Inferior parietal cortex (tissue), 1 donor: ENCODE results near the gene CALML6.

ENCODE experiments used
- DNase-seq: peaks from one replicate; pipeline ENCODE4 v3.0.0-alpha.2; 2016; ENCODE audit errors: extremely low spot score

Gene CALML6

GRCh38 chr1:1942753-1943656 lies 27.9 kb downstream of the CALML6 start:
- no peak for DNase-seq

- DNase-seq = peak; percentile 35
These were observed 28.9 kb downstream of the CALML6 start for GRCh38 chr1:1943834-1944570.

- DNase-seq = no peak
These were observed 30.8 kb downstream of the CALML6 start for GRCh38 chr1:1945782-1946393.

- DNase-seq = no peak
These were observed 31.5 kb downstream of the CALML6 start for GRCh38 chr1:1946540-1946939.

GRCh38 chr1:1947493-1947892 lies 32.4 kb downstream of the CALML6 start:
- DNase-seq = no peak

- no peak for DNase-seq
These were observed 33.7 kb downstream of the CALML6 start for GRCh38 chr1:1948783-1949182.

- no peak for DNase-seq
These were observed 35.9 kb downstream of the CALML6 start for GRCh38 chr1:1950940-1951339.

GRCh38 chr1:1954015-1954414 lies 39.0 kb downstream of the CALML6 start:
- DNase-seq = no peak

- no peak for DNase-seq
These were observed 39.9 kb downstream of the CALML6 start for GRCh38 chr1:1954831-1955441.

GRCh38 chr1:1955621-1956094 lies 40.6 kb downstream of the CALML6 start:
- no peak for DNase-seq

- no peak for DNase-seq
These were observed 41.0 kb downstream of the CALML6 start for GRCh38 chr1:1956101-1956500.

- no peak for DNase-seq
These were observed 41.8 kb downstream of the CALML6 start for GRCh38 chr1:1956586-1957532.

GRCh38 chr1:1957533-1957961 lies 42.5 kb downstream of the CALML6 start:
- no peak for DNase-seq

- DNase-seq = no peak
These were observed 43.0 kb downstream of the CALML6 start for GRCh38 chr1:1958071-1958541.

- DNase-seq = no peak
These were observed 44.4 kb downstream of the CALML6 start for GRCh38 chr1:1959459-1959839.

- peak; percentile 71 for DNase-seq
These were observed 44.9 kb downstream of the CALML6 start for GRCh38 chr1:1959840-1960479.

GRCh38 chr1:1960480-1961196 lies 45.6 kb downstream of the CALML6 start:
- DNase-seq = peak; percentile 28

GRCh38 chr1:1962752-1963151 lies 47.7 kb downstream of the CALML6 start:
- DNase-seq = no peak

- no peak for DNase-seq
These were observed 48.5 kb downstream of the CALML6 start for GRCh38 chr1:1963570-1963969.
